GM19328 (cell line): ENCODE results near the gene MED17.

Source experiments
- ATAC-seq: cut with Tn5 transposase; IDR thresholded peaks from one replicate; pipeline ENCODE4 v1.9.1; 2021; ENCODE audit warnings: mild to moderate bottlenecking, moderate library complexity; ENCODE audit not compliant: unreplicated experiment

The MED17 gene

DNA sequence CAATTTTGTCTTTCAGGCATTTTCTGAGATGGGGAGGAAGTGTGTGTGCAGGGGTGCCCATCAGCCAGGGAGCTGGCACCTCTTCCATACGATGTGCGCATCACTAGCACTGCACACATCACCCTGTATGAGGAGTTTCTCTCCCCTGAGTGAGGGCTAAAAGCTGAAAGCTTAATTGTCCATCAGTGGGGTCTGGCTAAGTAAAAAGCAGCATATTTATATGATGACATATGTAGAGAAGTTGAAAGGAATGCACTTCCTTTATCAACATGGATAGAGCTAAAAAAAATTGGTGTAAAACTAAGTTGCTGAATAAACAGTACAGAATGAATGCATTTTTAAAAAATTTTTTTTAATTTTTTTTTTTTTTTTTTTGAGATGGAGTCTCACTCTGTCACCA, 62.3 kb downstream of the MED17 start:
- no peak for ATAC-seq

DNA sequence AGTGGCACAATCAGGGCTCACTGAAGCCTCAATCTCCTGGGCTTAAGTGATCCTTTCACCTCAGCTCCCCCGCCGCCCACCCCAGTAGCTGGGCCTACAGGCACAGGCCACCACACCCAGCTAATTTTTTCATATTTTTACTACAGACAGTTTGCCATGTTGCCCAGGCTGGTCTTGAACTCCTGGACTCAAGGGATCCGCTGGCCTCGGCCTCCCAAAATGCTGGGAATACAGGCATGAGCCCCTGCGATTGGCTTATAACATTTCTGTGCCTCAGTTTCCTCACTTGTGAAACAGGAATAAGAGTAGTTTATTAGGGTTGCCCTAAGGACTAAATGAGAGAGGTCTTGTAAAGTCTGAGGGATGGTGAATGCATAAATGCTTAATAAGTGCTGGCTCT, 65.1 kb downstream of the MED17 start:
- ATAC-seq = no peak

DNA sequence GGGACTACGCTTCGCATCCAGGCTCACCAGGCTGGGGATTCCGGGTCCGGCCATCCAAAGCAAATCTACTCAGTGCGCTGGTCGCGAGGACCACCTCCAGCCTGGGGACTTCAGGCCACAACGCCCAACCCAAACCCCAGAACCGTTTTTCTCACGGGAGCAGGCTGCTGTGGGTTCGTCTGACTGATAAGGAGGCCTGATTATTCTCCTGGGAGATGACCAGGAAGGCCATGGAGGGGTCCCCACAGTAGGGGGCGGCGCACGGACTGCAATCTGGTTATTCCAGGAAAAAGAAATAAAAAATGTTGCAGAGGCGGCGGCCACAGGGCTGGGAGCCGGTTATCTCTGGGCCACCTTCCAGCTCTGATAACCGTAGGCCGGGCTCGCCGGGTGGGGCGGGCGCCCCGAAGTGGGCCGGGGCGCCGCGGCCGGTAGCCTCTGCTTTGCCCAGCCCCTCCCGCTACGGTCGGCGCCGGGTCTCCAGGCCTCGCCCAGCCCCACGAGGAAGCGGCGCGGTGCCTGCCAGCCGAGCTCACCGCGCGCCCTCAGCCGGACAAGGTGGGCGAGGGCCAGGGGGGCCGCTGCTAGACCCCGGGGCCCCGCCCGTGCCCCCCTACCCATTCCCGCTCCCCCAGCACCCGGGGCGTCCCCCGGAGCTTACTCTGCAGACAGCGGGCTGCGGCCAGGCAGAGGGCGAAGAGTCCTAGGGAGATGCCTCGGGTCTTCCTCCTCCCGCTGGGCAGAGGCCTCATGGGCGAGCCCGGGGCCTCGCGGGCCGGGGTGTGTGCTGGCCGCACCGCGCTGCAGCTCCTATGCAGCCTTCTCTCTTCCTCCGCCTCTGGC, 65.9 kb downstream of the MED17 start:
- no peak for ATAC-seq

GRCh38 chr11:93850594-93851018, 66.5 kb downstream of the MED17 start, which contains the start of gene VSTM5:
TSS of gene VSTM5 (minus strand) at chr11:93850618. CDS start at chr11:93850502, 116 bp downstream.
- no peak for ATAC-seq

DNA sequence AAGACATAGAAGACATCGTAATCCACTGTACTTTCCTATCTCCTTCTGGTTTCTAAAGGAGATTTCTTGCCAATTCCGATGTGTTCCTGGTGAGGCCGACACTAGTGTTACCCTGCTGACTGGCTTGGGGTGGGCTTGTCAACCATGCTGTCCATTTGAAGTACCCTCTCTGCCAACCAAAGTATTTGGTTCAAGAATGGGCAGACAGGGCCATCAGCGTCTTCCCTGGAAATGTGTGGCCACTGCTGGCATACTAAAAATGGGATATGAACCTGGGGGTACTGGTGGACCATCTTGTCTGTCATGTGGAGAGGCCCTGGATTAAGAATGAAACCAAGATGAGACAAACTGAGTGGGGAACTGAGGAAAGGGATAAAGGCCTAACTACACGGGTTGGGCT, 68.2 kb downstream of the MED17 start:
- no peak for ATAC-seq

DNA sequence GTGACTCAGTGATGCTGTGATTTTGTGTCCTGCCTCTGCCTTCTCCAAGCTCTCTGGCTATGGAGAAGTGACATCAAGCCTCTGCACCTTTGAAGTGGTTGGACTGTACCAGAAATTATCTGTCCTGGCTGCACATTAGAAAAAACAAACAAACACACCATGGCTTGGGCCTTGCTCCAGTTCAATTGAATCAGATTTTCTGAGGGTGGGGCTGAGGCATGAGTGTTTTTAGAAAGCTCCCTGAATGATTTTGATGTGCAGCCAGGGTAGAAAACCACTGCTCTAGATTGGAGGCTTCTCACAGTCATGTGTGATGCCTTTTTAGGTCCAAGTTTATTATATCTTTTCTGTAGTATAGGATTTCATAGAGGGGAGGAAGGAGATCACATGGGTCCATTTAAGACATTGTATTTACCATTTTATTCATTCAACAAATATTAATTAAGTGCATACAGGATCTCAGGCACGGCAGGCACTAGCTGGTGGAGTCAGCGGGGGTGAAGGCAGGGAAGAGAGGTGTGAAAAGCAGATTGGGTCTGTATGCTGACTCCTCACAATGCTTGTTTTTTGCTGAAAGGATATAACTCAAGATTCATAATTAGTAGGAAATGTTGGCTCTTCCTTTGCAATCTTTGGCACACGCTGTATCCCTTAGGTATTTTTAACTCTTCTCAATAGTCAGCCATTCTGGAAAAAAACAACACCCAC, 73.5 kb downstream of the MED17 start:
- ATAC-seq = no peak

- ATAC-seq = no peak
These were observed 74.2 kb downstream of the MED17 start for GRCh38 chr11:93858121-93858775.

DNA sequence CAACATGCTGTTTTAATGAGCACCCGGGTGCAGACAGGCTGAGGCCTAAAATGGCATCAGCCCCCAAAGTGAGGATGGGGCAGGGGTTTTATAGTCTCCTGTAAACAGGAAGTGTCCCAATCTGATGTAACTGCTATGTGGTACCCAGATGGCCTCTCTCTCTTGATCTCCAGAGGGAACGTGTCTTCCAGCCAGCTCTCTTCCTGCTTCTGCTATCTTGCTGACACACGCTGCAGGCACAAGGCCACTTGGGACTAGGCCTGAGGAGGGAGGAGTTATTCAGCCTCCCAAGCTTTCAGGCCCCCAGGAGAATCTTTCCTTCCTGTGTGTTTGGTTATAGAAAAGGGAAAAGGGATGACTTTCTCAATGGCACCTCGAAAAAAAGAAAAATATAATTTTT, 77.7 kb downstream of the MED17 start:
- ATAC-seq = no peak
